T-helper 1 cell treated with Interleukin-12 subunit alpha and Interleukin-12 subunit beta and Interleukin-4 antibody, amounts not matched to agents 30 μg/mL and 1 μg/mL, for 36 hours (primary cell): Measurements from ENCODE around the gene BCAM.

ENCODE experiments used
- H3K27ac Mint-ChIP-seq: one replicate; pipeline ENCODE4 v1.8.0; 2021; ENCODE audit warnings: mild to moderate bottlenecking, mixed read lengths
- H3K27me3 Mint-ChIP-seq: one replicate; pipeline ENCODE4 v1.8.0; 2021; ENCODE audit warnings: low read depth, mixed read lengths
- H3K36me3 Mint-ChIP-seq: one replicate; pipeline ENCODE4 v1.8.0; 2021; ENCODE audit warnings: low read depth, mixed read lengths
- H3K4me1 Mint-ChIP-seq: one replicate; pipeline ENCODE4 v1.8.0; 2021; ENCODE audit warnings: low read depth, mixed read lengths
- H3K4me3 Mint-ChIP-seq: one replicate; pipeline ENCODE4 v1.8.0; 2021; ENCODE audit warnings: mild to moderate bottlenecking, moderate library complexity, mixed read lengths
- H3K9me3 Mint-ChIP-seq: one replicate; pipeline ENCODE4 v1.8.0; 2021; ENCODE audit warnings: mixed read lengths

Gene BCAM

GRCh38 chr19:44866664-44867063 is 57.8 kb downstream of the BCAM start:
- no peak overlapping the region for H3K4me3 Mint-ChIP-seq
- no peak overlapping the region for H3K27ac Mint-ChIP-seq
- H3K27me3 Mint-ChIP-seq, result no peaks in the 10 kb centered on the region
- H3K36me3 Mint-ChIP-seq, result no peaks in the 10 kb centered on the region
- no peaks in the 10 kb centered on the region for H3K9me3 Mint-ChIP-seq
- H3K4me1 Mint-ChIP-seq, result no peaks in the 10 kb centered on the region

- Mint-ChIP-seq H3K9me3 (no peaks in the 10 kb centered on the region), H3K27ac (no peak overlapping the region), H3K27me3 (no peaks in the 10 kb centered on the region), H3K4me3 (no peak overlapping the region), H3K4me1 (no peaks in the 10 kb centered on the region), H3K36me3 (no peaks in the 10 kb centered on the region)
These were observed 58.7 kb downstream of the BCAM start for GRCh38 chr19:44867578-44867977.

GRCh38 chr19:44869733-44870470 is 61.0 kb downstream of the BCAM start:
- Mint-ChIP-seq H3K27ac (no peak overlapping the region), H3K36me3 (no peaks in the 10 kb centered on the region), H3K4me1 (no peaks in the 10 kb centered on the region), H3K9me3 (no peaks in the 10 kb centered on the region), H3K4me3 (no peak overlapping the region), H3K27me3 (no peaks in the 10 kb centered on the region)
